DOHH2 (cell line): ENCODE measurements around the gene LGR6.
A peak's percentile ranks its signal among the peaks of the same experiment; 100 is the strongest.

Experiments used
- H3F3A ChIP-seq: fragments of 200-600 bp; sonication (generic), shearing (Covaris generic); 2 replicates; pipeline ENCODE4 v1.6.0; 2016; ENCODE audit warnings: antibody characterized with exemption, mild to moderate bottlenecking; ENCODE audit not compliant: control insufficient read depth, insufficient read depth
- H3K27ac ChIP-seq: fragments of 200-600 bp; sonication (generic); 2 replicates; pipeline ENCODE4 v1.5.1; 2014; ENCODE audit warnings: low read depth, mild to moderate bottlenecking, low read length, moderate library complexity
- H3K27me3 ChIP-seq: fragments of 200-600 bp; sonication (generic); 2 replicates; pipeline ENCODE4 v1.6.1; 2014; ENCODE audit warnings: mild to moderate bottlenecking, low read length, mixed read lengths; ENCODE audit not compliant: control insufficient read depth
- H3K36me3 ChIP-seq: fragments of 200-600 bp; sonication (generic); 2 replicates; pipeline ENCODE4 v1.6.1; 2014; ENCODE audit warnings: mild to moderate bottlenecking, low read length, moderate library complexity, mixed read lengths; ENCODE audit not compliant: control insufficient read depth
- H3K4me1 ChIP-seq: fragments of 200-600 bp; sonication (generic); 2 replicates; pipeline ENCODE4 v1.6.1; 2014; ENCODE audit warnings: mild to moderate bottlenecking, low read length, mixed read lengths; ENCODE audit not compliant: control insufficient read depth
- H3K4me2 ChIP-seq: fragments of 200-600 bp; sonication (generic); 2 replicates; pipeline ENCODE4 v1.6.0; 2014; ENCODE audit warnings: mild to moderate bottlenecking, low read length, moderate library complexity
- H3K4me3 ChIP-seq: fragments of 200-600 bp; sonication (generic); 2 replicates; pipeline ENCODE4 v1.5.1; 2014; ENCODE audit warnings: mild to moderate bottlenecking, low read length, mixed read lengths
- H3K79me2 ChIP-seq: fragments of 200-600 bp; sonication (generic); 2 replicates; pipeline ENCODE4 v1.6.1; 2014; ENCODE audit warnings: mild to moderate bottlenecking, low read length, mixed read lengths; ENCODE audit not compliant: control insufficient read depth
- H3K9me2 ChIP-seq: fragments of 200-600 bp; sonication (generic); replicated peaks from 2 replicates; pipeline ENCODE4 v1.6.1; 2014; ENCODE audit warnings: mild to moderate bottlenecking, low read length, mixed read lengths; ENCODE audit not compliant: control insufficient read depth
- H3K9me3 ChIP-seq: fragments of 200-600 bp; sonication (generic); 2 replicates; pipeline ENCODE4 v1.6.1; 2014; ENCODE audit warnings: antibody characterized with exemption, low read length, mixed read lengths; ENCODE audit not compliant: control insufficient read depth, insufficient read depth
- H4K20me1 ChIP-seq: fragments of 200-600 bp; sonication (generic); 2 replicates; pipeline ENCODE4 v1.6.0; 2014; ENCODE audit warnings: low read depth, mild to moderate bottlenecking, antibody characterized with exemption, low read length, moderate library complexity; ENCODE audit not compliant: control insufficient read depth, insufficient read depth
- CTCF ChIP-seq: fragments of 200-600 bp; sonication (generic); IDR thresholded peaks from one replicate; pipeline ENCODE4 v1.5.1; 2014; ENCODE audit warnings: antibody characterized with exemption, mild to moderate bottlenecking, low read depth, low read length; ENCODE audit not compliant: poor library complexity, severe bottlenecking
- EZH2phosphoT487 ChIP-seq: fragments of 200-600 bp; sonication (generic); IDR thresholded peaks from 2 replicates; pipeline ENCODE4 v1.6.1; 2017; ENCODE audit warnings: borderline replicate concordance, mild to moderate bottlenecking, antibody characterized with exemption, low read length, moderate library complexity, mixed read lengths

LGR6 gene

GRCh38 chr1:202343652-202344349, 150.2 kb downstream of the LGR6 start:
- no peaks in the 10 kb centered on the region for H3K9me3 ChIP-seq
- H3K36me3 ChIP-seq, result peaks cover 22% of the 10 kb centered on the region
- peak overlapping the region; percentile 57 for H3K27ac ChIP-seq
- peaks cover 39% of the 10 kb centered on the region for H3K4me1 ChIP-seq
- no peaks in the 10 kb centered on the region for H4K20me1 ChIP-seq
- peak overlapping the region; percentile 60 for H3K4me3 ChIP-seq
- TF ChIP-seq CTCF (peak; percentile 68), EZH2phosphoT487 (no peak)
- H3K27me3 ChIP-seq, result no peaks in the 10 kb centered on the region
- H3K79me2 ChIP-seq, result peaks cover 33% of the 10 kb centered on the region
- H3K4me2 ChIP-seq, result peak overlapping the region; percentile 85
- H3F3A ChIP-seq, result peaks cover 16% of the 10 kb centered on the region
- H3K9me2 ChIP-seq, result no peaks in the 10 kb centered on the region

- H3K4me3 ChIP-seq, result peak overlapping the region; percentile 94
- H4K20me1 ChIP-seq, result no peaks in the 10 kb centered on the region
- peaks cover 43% of the 10 kb centered on the region for H3K79me2 ChIP-seq
- TF ChIP-seq CTCF, result no peak
- TF ChIP-seq EZH2phosphoT487, result no peak
- no peaks in the 10 kb centered on the region for H3K9me2 ChIP-seq
- no peaks in the 10 kb centered on the region for H3K27me3 ChIP-seq
- peak overlapping the region; percentile 98 for H3K4me2 ChIP-seq
- no peaks in the 10 kb centered on the region for H3K9me3 ChIP-seq
- peaks cover 25% of the 10 kb centered on the region for H3K4me1 ChIP-seq
- H3K27ac ChIP-seq, result no peak overlapping the region
- H3F3A ChIP-seq, result peaks cover 6% of the 10 kb centered on the region
- H3K36me3 ChIP-seq, result no peaks in the 10 kb centered on the region; the same call in 1 of the 2 replicates
Observed at GRCh38 chr1:202348005-202348508, 154.5 kb downstream of the LGR6 start.

- peaks cover 49% of the 10 kb centered on the region for H3K79me2 ChIP-seq
- no peaks in the 10 kb centered on the region for H3K27me3 ChIP-seq
- peak within 1 kb of the TSS; percentile 94 for H3K4me3 ChIP-seq
- no peaks in the 10 kb centered on the region for H3K9me2 ChIP-seq
- H3K9me3 ChIP-seq, result no peaks in the 10 kb centered on the region
- peaks cover under 1% of the 10 kb centered on the region for H3F3A ChIP-seq
- no peaks in the 10 kb centered on the region for H4K20me1 ChIP-seq
- peak within 1 kb of the TSS; percentile 98 for H3K4me2 ChIP-seq
- no peaks in the 10 kb centered on the region; the same call in 1 of the 2 replicates for H3K36me3 ChIP-seq
- TF ChIP-seq CTCF (no peak), EZH2phosphoT487 (no peak)
- H3K27ac ChIP-seq, result no peak within 1 kb of the TSS
- H3K4me1 ChIP-seq, result peaks cover 19% of the 10 kb centered on the region
Observed at GRCh38 chr1:202348509-202349205, 155.1 kb downstream of the LGR6 start, which contains the start of gene PPP1R12B. Gene PPP1R12B (plus strand): TSS chr1:202348699. CDS start chr1:202348852, 153 bp downstream.
